ENCODE data around the gene KRTAP9-9. TPM values are rescaled to one million over a fixed set of nuclear protein-coding genes. Genes with fewer than 3 reads are reported as not detected.
"Not testable (repeated sequence)": the region's sequence is repeated elsewhere in the genome, so short reads cannot be mapped to it uniquely, and the experiment has no call there.

Gene KRTAP9-9
- total RNA-seq, 1 experiment from 2014 or later, result not detected

DNA sequence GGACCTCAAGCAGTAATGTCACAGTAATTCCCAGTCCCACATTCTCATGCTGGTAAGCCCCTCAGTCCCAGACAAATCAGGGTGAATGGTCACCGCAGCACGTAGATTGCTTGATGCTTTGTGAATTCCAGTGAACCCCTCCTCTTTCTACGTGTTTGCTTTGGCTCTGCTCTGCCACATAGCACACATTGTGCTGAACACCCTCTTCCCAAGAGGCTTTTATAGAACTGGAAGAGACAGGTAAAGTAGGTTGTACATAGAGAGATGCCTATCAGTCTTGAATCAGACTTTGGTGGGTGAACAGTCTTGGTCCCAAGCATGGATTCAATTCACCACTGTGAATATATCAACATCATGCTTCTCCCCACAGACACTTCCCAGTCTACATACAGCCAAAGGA, 9.4 kb downstream of the KRTAP9-9 start:
- DNase-seq (ENCODE audit: low read depth), result no peak

DNA sequence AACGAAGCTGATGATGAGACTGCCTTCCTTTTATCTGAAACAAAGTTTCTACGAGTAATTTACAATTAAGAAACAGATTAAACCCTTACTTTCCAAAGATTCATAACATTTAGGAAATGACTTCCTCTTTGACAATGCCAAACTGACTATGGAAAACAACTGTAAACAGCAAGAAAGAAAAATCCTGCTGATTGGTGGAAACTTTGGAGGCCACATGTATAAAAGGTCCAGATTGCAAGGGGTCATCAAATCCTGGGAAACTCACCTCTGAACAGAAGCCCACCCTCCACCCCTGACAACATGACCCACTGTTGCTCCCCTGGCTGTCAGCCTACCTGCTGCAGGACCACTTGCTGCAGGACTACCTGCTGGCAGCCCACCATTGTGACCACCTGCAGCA, 9.9 kb downstream of the KRTAP9-9 start, which contains the start of gene KRTAP9-6:
TSS of gene KRTAP9-6 (plus strand) at position 301 of the 400 bp plus-strand sequence. CDS start at position 301, 0 bp downstream.
- DNase-seq (ENCODE audit: low read depth), result no peak

DNA sequence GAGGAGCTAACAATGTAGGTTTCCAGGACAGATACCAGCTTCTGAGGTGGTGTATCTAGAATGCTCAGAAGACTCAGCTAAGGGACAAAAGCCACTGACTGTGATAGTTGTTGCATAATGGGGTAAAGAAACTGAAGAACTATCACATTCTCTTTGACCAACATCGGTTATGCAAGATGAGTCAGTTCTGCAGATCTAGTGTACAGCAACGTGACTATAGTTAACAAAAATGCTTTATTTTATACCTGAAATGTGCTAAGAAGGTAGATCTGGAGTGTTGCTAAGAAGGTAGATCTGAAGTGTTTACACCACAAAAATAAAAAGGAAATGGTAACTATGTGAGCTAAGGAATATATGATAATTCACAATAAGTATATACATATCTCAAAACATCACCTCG, 12.5 kb downstream of the KRTAP9-9 start:
- no peak for DNase-seq (ENCODE audit: low read depth)

DNA sequence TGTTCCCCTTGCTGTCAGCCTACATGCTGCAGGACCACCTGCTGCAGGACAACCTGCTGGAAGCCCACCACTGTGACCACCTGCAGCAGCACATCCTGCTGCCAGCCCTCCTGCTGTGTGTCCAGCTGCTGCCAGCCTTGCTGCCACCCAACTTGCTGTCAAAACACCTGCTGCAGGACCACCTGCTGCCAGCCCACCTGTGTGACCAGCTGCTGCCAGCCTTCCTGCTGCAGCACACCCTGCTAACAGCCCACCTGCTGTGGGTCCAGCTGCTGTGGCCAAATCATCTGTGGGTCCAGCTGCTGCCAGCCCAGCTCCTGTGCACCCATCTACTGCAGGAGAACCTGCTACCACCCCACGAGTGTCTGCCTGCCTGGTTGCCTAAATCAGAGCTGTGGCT, 16.1 kb downstream of the KRTAP9-9 start:
- DNase-seq (ENCODE audit: low read depth), result not testable (repeated sequence)

DNA sequence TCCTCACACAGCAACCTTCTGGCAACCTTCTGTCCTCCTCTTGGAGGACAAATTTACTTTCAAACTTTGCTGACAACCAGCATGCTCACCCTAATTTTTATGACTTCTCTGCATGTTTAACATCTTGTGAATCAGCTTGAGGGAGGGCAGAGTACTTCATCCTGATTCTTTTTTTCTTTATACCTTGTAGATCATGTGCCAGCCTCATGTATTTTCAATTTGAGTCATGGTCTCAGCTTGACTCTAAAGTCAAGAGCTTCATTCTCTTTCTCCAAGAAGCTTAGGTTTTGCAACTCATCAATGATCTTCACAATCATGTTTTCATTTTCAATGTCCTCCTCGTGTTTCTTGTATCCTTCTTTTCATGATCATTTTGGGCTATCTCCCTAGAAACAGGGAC, 16.7 kb downstream of the KRTAP9-9 start:
- DNase-seq (ENCODE audit: low read depth), result no peak

DNA sequence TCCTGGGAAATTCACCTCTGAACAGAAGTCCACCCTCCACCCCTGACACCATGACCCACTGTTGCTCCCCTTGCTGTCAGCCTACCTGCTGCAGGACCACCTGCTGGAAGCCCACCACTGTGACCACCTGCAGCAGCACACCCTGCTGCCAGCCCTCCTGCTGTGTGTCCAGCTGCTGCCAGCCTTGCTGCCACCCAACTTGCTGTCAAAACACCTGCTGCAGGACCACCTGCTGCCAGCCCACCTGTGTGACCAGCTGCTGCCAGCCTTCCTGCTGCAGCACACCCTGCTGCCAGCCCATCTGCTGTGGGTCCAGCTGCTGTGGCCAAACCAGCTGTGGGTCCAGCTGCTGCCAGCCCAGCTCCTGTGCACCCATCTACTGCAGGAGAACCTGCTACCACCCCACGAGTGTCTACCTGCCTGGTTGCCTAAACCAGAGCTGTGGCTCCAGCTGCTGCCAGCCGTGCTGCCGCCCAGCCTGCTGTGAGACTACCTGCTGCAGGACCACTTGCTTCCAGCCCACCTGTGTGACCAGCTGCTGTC, 20.5 kb downstream of the KRTAP9-9 start, which contains the start of gene KRTAP9-7:
TSS of gene KRTAP9-7 (plus strand) at position 51 of the 543 bp plus-strand sequence. CDS start at position 51, 0 bp downstream.
- not testable (repeated sequence) for DNase-seq (ENCODE audit: low read depth)

DNA sequence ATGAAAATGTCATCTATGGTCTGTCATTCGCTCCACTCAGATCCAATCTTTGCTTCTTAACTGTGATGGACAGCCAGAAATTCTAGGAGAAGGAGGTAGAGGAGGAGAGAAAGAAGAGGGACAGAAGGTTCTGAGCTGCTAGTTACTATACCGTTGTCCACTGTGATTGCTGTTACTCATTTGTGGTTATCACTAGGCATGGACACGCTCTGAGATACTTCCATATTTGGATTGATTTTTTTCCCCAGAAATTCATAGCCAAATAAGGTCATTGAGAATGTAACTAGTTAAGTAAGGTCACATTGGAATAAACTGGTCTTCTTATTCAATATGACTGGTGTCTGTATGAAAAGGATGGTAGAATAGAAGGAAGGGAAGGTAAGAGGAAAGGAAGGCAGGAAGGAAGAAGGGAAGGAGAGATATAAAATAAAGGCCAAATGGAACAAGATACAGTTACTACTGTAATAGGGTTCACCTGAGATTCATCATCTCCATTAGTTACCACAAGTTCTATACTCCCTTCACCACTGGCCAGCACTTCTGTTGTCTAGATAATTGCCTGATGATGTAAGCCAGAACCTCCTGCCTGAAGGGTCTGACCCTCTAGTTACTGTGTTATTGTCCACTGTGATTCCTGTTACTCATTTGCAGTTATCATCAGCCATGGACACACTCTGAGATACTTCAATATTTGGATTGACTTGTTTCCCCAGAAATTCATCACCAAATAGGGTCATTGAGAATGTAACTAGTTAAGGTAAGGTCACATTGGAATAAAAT, 23.2 kb downstream of the KRTAP9-9 start:
- DNase-seq (ENCODE audit: low read depth), result no peak

DNA sequence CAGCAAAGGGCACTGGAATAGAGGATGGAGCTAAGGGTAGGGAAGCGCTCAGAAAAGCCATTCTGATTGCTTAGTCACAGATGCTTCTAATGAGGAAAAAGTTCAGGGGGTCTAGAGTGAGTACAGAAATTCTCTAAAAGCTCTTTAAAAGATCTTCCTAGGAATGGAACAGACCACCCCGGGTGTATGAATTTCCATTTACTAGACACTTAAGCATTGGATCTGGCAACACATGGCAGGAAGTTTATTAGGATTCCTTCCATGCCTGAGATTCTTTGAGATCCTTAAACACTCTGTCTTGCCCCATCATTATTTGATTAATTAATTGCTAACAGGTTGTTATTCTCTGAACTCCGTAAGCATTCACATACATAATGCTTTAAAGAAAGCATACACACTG, 28.9 kb downstream of the KRTAP9-9 start:
- DNase-seq (ENCODE audit: low read depth), result no peak

DNA sequence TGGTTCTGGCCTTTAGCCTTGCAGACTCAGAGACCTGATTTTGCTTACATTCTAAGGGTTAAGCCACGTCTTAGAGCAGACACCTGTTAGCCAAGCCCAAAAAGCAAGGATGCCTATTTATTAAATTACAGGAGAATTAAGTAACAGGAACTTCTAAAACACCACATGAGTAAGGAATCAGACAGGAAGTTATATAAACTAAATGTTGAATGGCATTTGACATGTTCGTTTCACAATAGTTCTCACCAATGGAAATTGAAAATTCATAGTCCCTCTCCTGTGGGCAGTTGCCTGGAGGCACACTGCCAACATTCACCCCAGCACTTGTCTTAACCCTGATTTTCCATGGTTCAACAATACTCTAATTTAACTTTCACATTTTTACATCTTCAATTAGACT, 29.4 kb downstream of the KRTAP9-9 start:
- no peak for DNase-seq (ENCODE audit: low read depth)

DNA sequence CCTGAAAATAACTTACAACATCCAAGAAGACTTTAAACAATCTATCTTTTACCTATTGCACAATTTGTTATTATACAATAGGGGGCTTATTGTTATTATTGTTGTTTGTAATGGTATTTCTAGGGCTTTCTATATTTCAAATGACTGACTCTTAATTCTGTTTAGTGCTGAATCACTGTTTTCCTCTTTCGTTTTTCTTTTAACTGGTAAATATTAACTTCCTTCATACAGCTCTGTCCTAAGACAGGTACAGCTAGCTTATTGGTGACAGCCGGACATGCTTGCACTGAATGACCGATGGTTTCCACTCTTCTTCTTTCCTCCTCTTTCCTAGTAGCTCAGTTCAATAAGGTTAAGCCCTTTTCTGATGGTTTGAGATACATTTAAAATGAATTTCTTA, 31.9 kb downstream of the KRTAP9-9 start:
- no peak for DNase-seq (ENCODE audit: low read depth)

DNA sequence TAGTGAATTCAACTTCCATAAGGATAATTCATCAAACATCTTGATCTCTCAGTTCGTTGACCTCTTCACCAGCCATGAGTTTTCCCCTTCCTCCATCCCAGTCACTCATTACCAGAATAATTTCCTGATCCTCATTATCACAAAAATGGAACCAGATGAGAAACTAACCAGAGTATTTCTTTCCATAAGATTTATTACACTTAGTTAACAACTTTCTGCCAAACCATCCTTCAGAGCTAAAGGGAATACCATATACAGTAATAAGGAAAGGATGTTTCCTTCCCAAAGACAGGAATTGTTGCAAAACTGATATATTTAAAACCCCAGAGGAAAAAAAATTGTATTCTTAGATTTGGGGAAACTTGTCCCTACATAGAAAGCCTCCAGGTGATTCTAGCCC, 38.8 kb downstream of the KRTAP9-9 start:
- no peak for DNase-seq (ENCODE audit: low read depth)

DNA sequence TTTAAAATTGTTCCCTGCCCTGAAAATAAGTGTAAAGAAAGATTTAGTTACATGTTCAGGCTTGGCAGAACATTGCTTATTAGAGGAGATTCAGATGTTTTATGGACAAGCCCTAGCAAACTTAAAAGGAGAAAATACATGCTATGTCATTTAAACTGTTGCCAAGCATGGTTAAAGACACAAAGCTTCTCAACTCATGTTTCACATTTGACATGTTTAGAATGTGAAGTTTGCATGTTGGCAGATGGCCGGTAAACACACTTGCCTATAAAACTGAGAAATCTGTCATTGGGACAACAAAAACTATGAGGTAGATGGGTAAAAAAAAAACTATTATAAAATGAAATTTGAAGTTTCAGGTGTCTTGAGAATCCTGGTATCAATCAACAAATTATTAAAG, 41.7 kb downstream of the KRTAP9-9 start:
- DNase-seq (ENCODE audit: low read depth), result no peak

DNA sequence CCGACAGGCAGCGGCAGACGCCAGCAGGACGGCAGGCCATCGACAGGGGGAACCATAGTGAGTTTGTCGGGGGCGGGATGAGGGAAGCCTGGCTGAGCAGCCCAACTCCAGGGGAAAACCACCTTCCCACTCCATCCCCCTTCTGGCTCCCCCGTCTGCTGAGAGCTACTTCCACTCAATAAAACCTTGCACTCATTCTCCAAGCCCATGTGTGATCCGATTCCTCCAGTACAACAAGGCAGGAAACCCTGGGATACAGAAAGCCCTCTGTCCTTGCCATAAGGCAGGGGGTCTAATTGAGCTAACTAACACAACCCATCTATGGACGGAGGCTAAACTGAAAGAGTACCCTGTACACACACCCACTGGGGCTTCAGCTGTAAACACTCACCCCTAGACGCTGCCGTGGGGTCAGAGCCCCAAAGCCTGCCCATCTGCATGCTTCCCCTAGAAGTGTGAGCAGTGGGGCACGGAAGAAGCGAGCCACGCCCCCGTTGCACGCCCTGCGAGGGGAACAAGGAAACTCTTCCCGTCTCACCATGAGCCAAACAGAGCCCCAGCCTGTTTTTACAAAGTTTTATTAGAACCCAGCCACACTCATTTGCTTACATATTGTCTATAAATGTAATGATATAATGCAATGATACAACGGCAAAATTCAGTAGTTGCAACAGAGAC, 43.4 kb downstream of the KRTAP9-9 start:
- no peak for DNase-seq (ENCODE audit: low read depth)

DNA sequence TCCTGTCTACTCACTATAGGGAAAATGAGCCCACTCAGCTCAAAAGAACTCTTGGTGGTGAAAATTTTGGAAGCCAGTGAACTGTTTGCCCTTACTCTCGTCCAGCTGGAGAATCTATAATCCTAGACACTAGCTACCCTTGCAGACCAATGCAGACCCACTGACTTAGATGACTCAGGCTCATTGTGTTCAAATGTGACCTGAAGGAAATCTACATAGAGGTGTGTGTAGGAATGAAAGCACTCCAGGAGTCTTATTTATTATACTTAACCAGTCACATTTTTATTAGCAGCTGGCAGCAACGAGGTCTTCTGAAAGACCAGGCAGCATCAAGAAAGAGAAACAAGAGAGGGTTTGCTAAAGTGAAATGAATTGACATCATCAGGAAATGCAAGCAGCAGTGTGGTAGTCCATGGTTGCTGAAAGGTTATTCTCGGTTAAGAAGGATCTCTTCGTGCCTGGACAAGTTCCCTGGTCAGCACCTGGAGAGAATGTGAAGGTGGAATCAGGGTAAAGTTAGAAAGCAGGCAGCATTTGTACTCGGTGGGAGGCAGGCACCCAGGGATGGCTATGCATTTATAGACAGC, 46.1 kb downstream of the KRTAP9-9 start:
- no peak for DNase-seq (ENCODE audit: low read depth)

DNA sequence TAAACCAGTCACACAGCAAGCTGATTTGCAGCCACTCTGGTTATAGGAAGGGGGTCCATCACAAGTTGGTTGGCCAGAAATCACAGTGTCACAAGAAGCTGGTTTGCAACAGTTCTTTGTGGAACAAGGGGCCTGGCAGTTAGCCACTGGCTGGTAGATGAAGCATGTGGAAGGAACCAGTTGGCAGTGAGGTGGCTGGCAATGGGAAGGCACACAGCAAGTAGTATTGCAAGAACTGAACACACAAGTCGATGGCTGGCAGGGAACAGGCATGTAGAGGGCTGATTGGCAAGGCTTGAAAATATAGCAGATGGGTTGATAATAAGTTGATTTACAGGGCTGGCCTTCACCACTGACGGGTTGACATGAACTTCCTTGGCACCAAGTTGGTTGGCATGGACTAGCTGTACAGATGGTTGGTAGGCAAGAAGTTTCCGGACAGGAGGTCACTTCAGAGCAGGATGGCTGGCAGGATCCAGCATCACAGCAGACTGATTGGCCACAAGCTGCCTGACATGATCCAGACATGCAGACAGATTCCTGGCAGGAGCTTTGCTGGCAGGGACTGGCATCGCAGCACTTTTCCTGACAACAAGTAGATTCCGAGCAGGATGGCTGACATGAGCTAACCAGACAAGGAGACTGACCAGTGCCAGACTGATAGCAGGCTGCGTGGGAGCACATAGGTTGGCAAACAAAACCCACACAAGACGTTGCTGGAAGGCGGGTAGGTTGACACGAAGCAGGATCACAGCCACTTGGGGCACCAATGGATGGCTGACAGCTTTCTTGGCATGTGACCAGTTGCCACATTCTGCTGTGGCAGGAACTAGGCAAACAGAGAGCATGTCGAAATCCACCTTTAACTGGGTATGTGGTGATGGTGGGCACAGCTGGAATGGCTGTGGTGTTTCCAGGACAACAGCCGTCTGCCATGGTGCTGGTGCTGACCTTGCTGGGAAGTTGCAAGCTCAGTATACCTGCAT, 47.0 kb downstream of the KRTAP9-9 start, which contains the start of gene KRTAP29-1:
TSS of gene KRTAP29-1 (minus strand) at position 936 of the 986 bp plus-strand sequence. CDS start at position 936, 0 bp downstream.
- no peak for DNase-seq (ENCODE audit: low read depth)

DNA sequence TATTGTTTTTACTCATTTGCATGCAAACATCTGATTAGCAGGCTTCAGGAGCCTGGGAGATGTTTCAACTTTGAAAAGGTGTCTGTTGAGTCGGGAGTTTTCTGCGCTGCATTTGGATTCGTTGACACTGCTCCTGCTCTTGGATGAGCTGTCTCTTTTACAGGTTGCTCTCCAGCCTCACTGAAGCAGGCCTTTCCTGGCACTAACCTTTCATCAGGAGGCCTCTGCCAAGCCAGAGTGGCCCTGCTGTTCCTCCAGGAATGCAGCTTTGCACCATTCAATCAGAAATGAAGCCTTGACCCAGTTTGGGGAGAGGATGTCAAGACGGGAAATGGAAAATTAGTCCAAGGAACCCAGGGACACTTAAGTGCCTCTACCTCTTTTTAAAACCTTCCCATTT, 47.8 kb downstream of the KRTAP9-9 start:
- DNase-seq (ENCODE audit: low read depth), result no peak

DNA sequence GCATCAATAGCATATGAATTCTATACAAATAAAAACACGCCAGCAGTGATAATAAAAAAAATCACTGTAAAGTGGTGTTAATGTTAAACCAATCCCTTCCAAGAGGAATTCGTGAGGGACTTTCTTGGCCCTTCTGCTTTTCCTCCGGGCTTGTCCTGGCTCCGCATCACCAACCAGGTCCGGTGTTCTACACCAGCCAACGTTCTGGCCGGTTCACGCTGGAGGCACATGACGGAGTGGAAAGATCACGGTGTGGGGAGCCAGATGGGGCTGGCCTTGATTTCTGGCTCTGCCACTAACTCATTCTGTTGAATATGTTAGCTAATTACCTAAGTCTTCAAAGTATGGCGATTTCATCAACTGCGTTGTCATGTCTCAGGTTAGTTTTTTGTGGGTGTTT, 48.9 kb downstream of the KRTAP9-9 start:
- DNase-seq (ENCODE audit: low read depth), result no peak

All from Daoy (cell line).